ENCODE data around the gene C2CD2. TPM values are rescaled to one million over a fixed set of nuclear protein-coding genes. Genes with fewer than 3 reads are reported as not detected.

Gene C2CD2
- total RNA-seq, 6 donors from 2014 or later = 9.6 to 34.6 (median 22.0) TPM

DNA sequence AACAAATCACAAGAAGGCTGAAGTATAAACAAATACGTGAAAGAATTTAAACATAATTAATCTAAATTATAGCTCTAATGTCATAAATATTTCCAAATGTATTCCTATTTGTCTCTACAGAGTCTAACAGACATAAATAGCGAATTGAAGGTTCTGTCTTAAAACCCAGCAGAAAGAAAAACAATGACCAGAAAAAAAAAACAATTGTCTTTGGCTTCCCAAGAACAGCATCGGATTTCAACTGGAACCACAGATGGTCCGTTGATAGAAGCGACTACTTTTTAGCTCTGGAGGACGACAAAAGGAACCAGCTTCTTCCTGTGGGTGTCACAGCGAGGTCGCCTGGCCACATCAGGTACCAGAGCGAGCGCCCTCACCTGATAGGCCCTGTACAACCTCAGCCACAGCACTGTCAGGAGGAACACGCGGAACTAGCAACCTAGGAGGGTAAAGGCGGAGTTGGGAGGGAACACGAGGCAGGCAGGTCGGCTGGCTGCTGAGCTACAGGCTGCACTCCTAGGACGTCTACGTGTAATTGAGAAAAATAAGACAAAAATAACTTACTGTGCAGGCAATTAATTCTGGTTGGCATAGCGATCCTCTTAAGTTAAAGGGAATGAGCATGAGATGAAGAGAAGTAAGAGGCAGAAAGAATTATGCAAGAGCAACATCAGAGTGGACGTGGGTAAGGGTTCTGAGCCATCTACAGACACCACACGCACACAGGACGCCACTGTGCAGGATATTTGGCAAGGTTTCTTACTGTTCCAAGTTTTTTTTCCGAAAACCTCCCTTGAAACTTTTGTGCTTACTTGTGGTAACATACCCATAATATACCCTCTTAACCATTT is 58.0 kb downstream of the C2CD2 start:
- ATAC-seq (ENCODE audit: low FRiP score in 2 of 2) (no peak), DNase-seq (no peak)
- TF ChIP-seq POLR2A (IDR thresholded peaks at IDR 0.05) (no peak), CTCF (IDR thresholded peaks at IDR 0.05) (no peak), POLR2AphosphoS5 (IDR thresholded peaks at IDR 0.05) (no peak), EP300 (IDR thresholded peaks at IDR 0.05) (no peak)
- no peaks in the 10 kb centered on the region for H3K9me3 ChIP-seq
- no peak overlapping the region for H3K27ac ChIP-seq
- peaks cover 0 to 53% (median 17%) of the 10 kb centered on the region in 4 donors for H3K36me3 ChIP-seq
- 54 to 61% methylated on average over 22 of the region's 22 CpGs for WGBS, 2 donors
- H3K27me3 ChIP-seq = no peaks in the 10 kb centered on the region
- H3K4me1 ChIP-seq = no peaks in the 10 kb centered on the region
- no peak overlapping the region for H3K4me3 ChIP-seq

- Histone ChIP-seq H3K36me3 (peaks cover 0 to 45% (median 12%) of the 10 kb centered on the region in 4 donors), H3K27me3 (no peaks in the 10 kb centered on the region), H3K27ac (no peak overlapping the region), H3K4me3 (no peak overlapping the region), H3K9me3 (no peaks in the 10 kb centered on the region), H3K4me1 (no peaks in the 10 kb centered on the region)
- ATAC-seq (ENCODE audit: low FRiP score in 2 of 2) (no peak), DNase-seq (no peak)
- 73 to 83% methylated on average over 10 to 13 of the region's 13 CpGs for WGBS, 2 donors
- TF ChIP-seq POLR2AphosphoS5 (IDR thresholded peaks at IDR 0.05) = no peak
- TF ChIP-seq POLR2A (IDR thresholded peaks at IDR 0.05) = no peak
- no peak for TF ChIP-seq EP300 (IDR thresholded peaks at IDR 0.05)
- no peak for TF ChIP-seq CTCF (IDR thresholded peaks at IDR 0.05)
Observed at GRCh38 chr21:41894922-41895557, 58.8 kb downstream of the C2CD2 start.

DNA sequence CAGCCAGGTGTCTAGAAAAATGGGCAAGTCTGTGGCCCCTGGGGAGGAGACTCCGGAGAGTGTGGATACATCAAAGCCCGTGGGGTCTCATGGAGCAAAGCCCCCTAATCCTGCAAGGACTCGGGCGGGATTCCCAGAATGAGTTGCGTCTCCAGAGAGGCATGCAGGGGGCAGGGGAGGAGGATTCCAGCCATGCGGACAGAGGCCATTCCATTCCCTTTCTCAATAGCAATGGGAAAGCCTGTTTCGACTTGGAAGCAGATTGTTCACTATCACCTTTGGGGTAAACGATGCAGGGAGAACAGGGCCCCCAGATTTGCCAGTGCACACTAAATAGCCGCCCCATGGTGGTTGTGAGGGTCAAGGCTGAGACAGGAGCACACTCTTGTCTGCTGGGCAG is 59.3 kb downstream of the C2CD2 start:
- no peaks in the 10 kb centered on the region for H3K4me1 ChIP-seq
- no peaks in the 10 kb centered on the region for H3K9me3 ChIP-seq
- no peak for DNase-seq
- no peaks in the 10 kb centered on the region for H3K27me3 ChIP-seq
- WGBS, 2 donors = 90 to 95% methylated on average over 5 to 9 of the region's 9 CpGs
- no peak overlapping the region for H3K27ac ChIP-seq
- TF ChIP-seq POLR2AphosphoS5 (IDR thresholded peaks at IDR 0.05) (no peak), EP300 (IDR thresholded peaks at IDR 0.05) (no peak), POLR2A (IDR thresholded peaks at IDR 0.05) (no peak), CTCF (IDR thresholded peaks at IDR 0.05) (no peak)
- no peak for ATAC-seq (ENCODE audit: low FRiP score in 2 of 2)
- no peak overlapping the region for H3K4me3 ChIP-seq
- H3K36me3 ChIP-seq = peaks cover 0 to 43% (median 10%) of the 10 kb centered on the region in 4 donors

DNA sequence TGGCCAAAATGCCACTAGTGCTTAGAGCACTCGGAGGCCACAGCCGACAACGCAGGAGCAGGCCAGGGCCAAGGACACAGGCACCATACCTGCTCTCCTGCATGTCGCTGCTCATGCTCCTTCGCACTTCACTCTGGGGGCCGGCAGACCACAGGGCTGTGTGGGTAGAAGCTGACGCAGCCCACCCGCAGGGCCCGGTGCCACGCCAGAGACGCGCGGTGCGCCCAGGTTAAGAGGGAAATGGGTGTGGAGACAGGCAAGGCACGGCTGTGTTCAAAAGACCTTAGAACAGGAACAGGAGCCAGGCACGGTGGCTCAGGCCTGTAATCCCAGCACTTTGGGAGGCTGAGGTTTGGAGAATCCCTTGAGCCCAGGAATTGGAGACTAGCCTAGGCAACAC is 61.1 kb downstream of the C2CD2 start:
- peak in 1 of 2 donors; percentile 7 for ATAC-seq (ENCODE audit: low FRiP score in 2 of 2)
- Histone ChIP-seq H3K4me3 (no peak overlapping the region), H3K27me3 (no peaks in the 10 kb centered on the region), H3K27ac (no peak overlapping the region), H3K9me3 (no peaks in the 10 kb centered on the region), H3K36me3 (peaks cover 0 to 26% (median 4%) of the 10 kb centered on the region in 4 donors), H3K4me1 (no peaks in the 10 kb centered on the region)
- 92 to 98% methylated on average over 13 to 16 of the region's 16 CpGs for WGBS, 2 donors
- peak in 1 of 2 donors; percentile 68 for DNase-seq
- TF ChIP-seq CTCF (IDR thresholded peaks at IDR 0.05) (no peak), POLR2A (IDR thresholded peaks at IDR 0.05) (no peak), EP300 (IDR thresholded peaks at IDR 0.05) (no peak), POLR2AphosphoS5 (IDR thresholded peaks at IDR 0.05) (no peak)
